Cardiac septum (tissue), 1 donor: ENCODE data around the gene CDKN2AIPNL. TPM values are rescaled to one million over a fixed set of nuclear protein-coding genes. Genes with fewer than 3 reads are reported as not detected.
"Not testable (repeated sequence)": the region's sequence is repeated elsewhere in the genome, so short reads cannot be mapped to it uniquely, and the experiment has no call there.

Experiments
- DNase-seq: peaks from one replicate; pipeline ENCODE4 v3.0.0-alpha.2; 2020; ENCODE audit warnings: low spot score
- intact Hi-C: fragments of 100-400 bp; cut with DNase I; formaldehyde crosslinking; loops from one replicate; pipeline ENCODE4 v1.14.0; 2022
- total RNA-seq: library from RNA; stranded (reverse); fragmentation: NEBNext Ultra II Directional; extraction: Animal tissue kit (Norgen Biotek cat#: 25700); gene quantifications from one replicate; pipeline ENCODE4 v1.2.1, GENCODE V29; 2021
- donor health status: DM: no; HTN: no; CAD: no.

CDKN2AIPNL gene
- total RNA-seq, 1 donor from 2014 or later = 27.2 TPM

DNA sequence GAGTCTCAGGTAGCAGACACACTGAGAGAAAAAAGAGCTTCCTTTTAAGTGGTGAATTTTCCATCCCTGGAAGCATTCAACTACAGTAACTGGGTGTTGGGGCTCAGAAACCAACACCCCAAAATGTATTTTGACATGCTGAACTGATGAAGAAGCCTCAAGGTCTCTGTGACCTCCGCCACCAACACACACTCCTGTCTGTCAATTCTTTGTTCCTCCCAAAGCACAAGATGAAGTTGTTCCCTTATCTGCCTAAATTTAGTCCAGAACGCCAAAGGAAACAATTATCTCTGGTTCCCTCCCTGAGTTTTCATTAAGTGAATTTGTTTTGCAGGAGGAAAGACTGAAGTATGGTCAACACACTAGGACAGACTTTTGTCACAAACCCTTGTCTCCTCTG lies 1.4 kb upstream of the CDKN2AIPNL start:
- DNase-seq = no peak
- intact Hi-C loops = loop anchor here (2.0 to 5.0 kb wide), 5 partner anchors 24 to 168 kb away; no protein-coding TSS in a partner anchor

GRCh38 chr5:134411228-134411545 lies 494 bp downstream of the CDKN2AIPNL start:
- intact Hi-C loops = loop anchor here (2.0 to 5.0 kb wide), 3 partner anchors 38 to 109 kb away; no protein-coding TSS in a partner anchor
- no peak for DNase-seq

GRCh38 chr5:134410822-134411221 lies 859 bp downstream of the CDKN2AIPNL start:
- intact Hi-C loops = loop anchor here (2.0 to 5.0 kb wide), 3 partner anchors 38 to 109 kb away; no protein-coding TSS in a partner anchor
- no peak for DNase-seq

DNA sequence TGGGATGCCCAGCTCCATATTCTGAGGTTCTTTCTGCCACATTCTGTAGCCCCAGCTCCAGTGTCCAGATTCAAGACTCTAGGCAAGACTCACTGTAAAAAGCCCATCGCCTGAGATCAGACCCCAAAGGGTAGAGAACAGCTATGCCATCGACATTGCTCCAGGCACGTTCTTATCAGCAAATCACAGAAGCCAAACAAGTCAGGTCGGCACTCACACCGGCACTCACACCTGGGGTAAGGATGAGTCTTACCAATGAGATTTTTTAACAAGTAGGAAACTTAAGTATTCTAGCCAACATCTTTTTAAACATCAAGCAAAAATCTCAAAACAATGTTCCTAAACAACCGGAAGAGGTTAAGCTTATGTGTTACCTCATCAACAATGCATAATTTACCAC lies 2.4 kb downstream of the CDKN2AIPNL start:
- intact Hi-C loops = no loop called here

GRCh38 chr5:134406390-134406789 lies 5.3 kb downstream of the CDKN2AIPNL start:
- DNase-seq = no peak
- intact Hi-C loops = no loop called here

More for the DNA sequence above, 2.4 kb downstream of the CDKN2AIPNL start:
- DNase-seq = no peak

DNA sequence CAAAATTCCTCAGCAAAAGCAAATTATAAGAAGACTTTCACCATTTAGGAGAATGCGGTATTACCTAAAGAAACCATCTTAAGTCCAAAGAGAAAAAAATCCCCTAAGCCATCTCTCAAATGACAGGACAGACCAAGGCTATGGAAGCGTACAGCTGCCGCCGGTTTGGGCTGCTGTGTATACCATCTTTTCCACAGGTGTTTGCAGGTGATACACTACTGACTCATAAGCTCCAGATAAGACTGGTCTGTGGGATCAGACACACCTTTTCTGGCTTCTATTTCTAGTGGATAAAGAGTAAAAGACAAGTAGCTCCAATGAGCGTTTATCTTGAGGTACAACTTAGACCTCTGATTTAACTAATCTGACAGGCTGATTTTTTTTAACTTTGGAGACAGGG lies 7.7 kb downstream of the CDKN2AIPNL start:
- intact Hi-C loops = no loop called here
- no peak for DNase-seq

- intact Hi-C loops = no loop called here
- DNase-seq = no peak
These were observed 13.0 kb downstream of the CDKN2AIPNL start for GRCh38 chr5:134398609-134399155.

- no peak for DNase-seq
- intact Hi-C loops = no loop called here
These were observed 14.5 kb downstream of the CDKN2AIPNL start for GRCh38 chr5:134397196-134397595.

- DNase-seq = no peak
- intact Hi-C loops = no loop called here
These were observed 15.4 kb downstream of the CDKN2AIPNL start for GRCh38 chr5:134396274-134396673.

DNA sequence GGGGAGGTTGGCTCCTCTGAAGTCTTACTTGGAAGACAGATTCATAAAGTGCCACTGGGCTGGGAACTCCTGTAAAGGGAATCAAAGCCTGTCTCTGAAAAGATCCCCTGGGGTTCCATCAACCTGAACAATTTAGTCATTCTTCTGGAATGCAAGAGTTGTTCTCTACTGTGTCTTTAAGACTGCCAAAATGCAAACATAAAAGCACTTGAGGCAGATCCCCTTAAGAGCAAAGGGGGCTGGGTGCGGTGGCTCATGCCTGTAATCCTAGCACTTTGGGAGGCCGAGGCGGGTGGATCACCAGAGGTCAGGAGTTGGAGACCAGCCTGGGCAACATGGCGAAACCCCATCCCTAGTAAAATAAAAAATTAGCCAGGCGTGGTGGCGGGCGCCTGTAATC lies 16.7 kb downstream of the CDKN2AIPNL start:
- intact Hi-C loops = no loop called here
- no peak for DNase-seq

DNA sequence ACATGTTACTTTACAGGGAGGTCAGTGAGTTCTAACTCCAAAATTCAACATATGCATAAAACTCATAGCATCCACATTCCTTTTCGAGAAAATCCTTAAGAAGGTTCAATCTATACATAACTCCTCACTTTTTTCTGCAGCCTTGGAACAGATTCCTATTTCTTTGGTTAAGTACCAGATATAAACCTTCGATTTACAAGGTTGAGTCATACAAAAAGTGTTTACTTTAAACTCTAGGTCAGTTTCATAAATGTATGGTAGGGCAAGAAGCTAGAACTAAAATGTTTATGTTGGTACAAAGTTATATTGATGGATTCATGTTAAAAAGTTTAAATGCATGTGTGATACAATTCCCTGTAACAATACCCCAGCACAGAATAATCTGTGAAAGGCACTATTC lies 19.4 kb downstream of the CDKN2AIPNL start:
- intact Hi-C loops = no loop called here
- DNase-seq = no peak

DNA sequence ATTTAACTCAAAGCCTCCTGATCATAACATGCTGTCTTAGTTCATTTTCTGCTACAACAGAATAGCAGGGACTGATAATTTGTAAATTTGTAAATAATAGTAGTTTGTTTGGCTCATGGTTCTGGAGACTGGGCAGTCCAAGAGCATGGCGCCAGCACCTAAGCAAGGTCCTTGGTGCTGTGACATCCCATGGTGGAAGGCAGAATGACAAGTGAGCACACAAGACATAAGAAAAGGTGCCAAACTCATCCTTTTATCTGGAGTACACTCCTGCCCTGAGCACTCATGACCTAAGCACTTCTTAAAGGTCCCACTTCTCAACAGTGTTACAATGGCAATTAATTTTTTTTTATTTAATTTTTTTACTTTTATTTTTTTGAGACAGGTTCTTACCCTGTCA lies 24.2 kb downstream of the CDKN2AIPNL start:
- no peak for DNase-seq
- intact Hi-C loops = no loop called here

- intact Hi-C loops = no loop called here
- DNase-seq = no peak
These were observed 27.5 kb downstream of the CDKN2AIPNL start for GRCh38 chr5:134383980-134384697.

- intact Hi-C loops = not testable (repeated sequence)
These were observed 29.5 kb downstream of the CDKN2AIPNL start for GRCh38 chr5:134382204-134382603.

GRCh38 chr5:134380346-134380745 lies 31.3 kb downstream of the CDKN2AIPNL start:
- intact Hi-C loops = no loop called here
- DNase-seq = no peak

More at GRCh38 chr5:134382204-134382603, 29.5 kb downstream of the CDKN2AIPNL start:
- not testable (repeated sequence) for DNase-seq

GRCh38 chr5:134374232-134374631 lies 37.4 kb downstream of the CDKN2AIPNL start:
- intact Hi-C loops = loop anchor here (5.0 kb wide), 1 partner anchor 203 kb away; no protein-coding TSS in a partner anchor
- no peak for DNase-seq

DNA sequence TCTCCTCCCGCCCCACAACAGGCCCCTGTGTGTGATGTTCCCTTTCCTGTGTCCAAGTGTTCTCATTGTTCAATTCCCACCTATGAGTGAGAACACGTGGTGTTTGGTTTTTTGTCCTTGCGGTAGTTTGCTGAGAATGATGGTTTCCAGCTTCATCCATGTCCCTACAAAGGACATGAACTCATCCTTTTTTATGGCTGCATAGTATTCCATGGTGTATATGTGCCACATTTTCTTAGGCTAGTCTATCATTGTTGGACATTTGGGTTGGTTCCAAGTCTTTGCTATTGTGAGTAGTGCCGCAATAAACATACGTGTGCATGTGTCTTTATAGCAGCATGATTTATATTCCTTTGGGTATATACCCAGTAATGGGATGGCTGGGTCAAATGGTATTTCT lies 38.0 kb downstream of the CDKN2AIPNL start:
- intact Hi-C loops = loop anchor here (2.0 to 5.0 kb wide), 2 partner anchors 37 to 204 kb away; partner anchors contain the start of gene CDKN2AIPNL
- not testable (repeated sequence) for DNase-seq

DNA sequence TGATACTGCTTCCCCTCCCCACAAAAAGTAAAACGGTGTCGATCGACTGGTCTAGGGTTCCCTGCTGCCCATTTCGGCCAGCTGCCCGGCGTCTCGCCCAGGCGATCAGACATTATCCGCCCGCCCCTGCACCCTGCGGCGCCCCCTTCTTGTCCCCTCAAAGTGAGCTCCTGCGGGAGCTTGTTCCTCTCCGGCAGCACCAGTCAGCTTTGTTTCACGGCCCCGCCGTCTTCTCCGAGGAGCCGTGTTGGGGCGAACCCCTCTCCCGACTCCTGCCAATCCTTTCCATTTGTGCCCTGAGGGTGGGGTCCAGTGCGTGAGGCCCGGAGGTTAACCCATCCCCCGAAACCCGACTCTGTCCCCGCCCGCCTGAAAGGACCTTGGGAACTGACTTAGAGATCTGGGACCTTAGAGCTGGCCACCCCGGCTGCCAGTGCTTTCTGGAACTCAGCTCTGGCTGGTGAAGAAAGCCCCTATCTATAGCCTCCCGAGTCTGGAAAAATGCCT lies 39.8 kb downstream of the CDKN2AIPNL start:
- intact Hi-C loops = loop anchor here (1.0 to 5.0 kb wide), 4 partner anchors 39 to 205 kb away; partner anchors contain the start of gene CDKN2AIPNL
- DNase-seq = peak; percentile 86

- intact Hi-C loops = loop anchor here (1.0 to 5.0 kb wide), 3 partner anchors 95 to 206 kb away; no protein-coding TSS in a partner anchor
- peak; percentile 99 for DNase-seq
These were observed 40.5 kb downstream of the CDKN2AIPNL start, which contains the start of gene UBE2B for GRCh38 chr5:134370871-134371833. Gene UBE2B (plus strand): TSS chr5:134371569. CDS start chr5:134371596, 27 bp downstream.
